ENCODE measurements around the gene ELMO1.
"Not testable (repeated sequence)": the region's sequence is repeated elsewhere in the genome, so short reads cannot be mapped to it uniquely, and the experiment has no call there.

The ELMO1 gene

GRCh38 chr7:37145682-37146081, 303.0 kb downstream of the ELMO1 start:
- Histone ChIP-seq H3K27ac (no peak overlapping the region), H3K9me3 (peaks cover 0 to 4% (median 0%) of the 10 kb centered on the region in 3 donors), H3K27me3 (no peaks in the 10 kb centered on the region), H3K4me1 (peaks cover 0 to 10% (median 0%) of the 10 kb centered on the region in 4 donors), H3K36me3 (no peaks in the 10 kb centered on the region), H3K4me3 (no peak overlapping the region)
- no peak for TF ChIP-seq CTCF (IDR thresholded peaks at IDR 0.05)
- no peak for DNase-seq
- intact Hi-C loops (cut with DNase I; ENCODE audit: low total_unique reads), result loop anchor here (5.0 kb wide), 1 partner anchor 1567 kb away; no protein-coding TSS in a partner anchor

GRCh38 chr7:37144423-37144822, 304.2 kb downstream of the ELMO1 start:
- no peak for DNase-seq
- Histone ChIP-seq H3K27me3 (no peaks in the 10 kb centered on the region), H3K27ac (no peak overlapping the region), H3K36me3 (no peaks in the 10 kb centered on the region), H3K9me3 (peaks cover 0 to 12% (median 0%) of the 10 kb centered on the region in 3 donors), H3K4me1 (peaks cover 0 to 3% (median 0%) of the 10 kb centered on the region in 4 donors), H3K4me3 (no peak overlapping the region)
- intact Hi-C loops (cut with DNase I; ENCODE audit: low total_unique reads), result no loop called here
- no peak for TF ChIP-seq CTCF (IDR thresholded peaks at IDR 0.05)

DNA sequence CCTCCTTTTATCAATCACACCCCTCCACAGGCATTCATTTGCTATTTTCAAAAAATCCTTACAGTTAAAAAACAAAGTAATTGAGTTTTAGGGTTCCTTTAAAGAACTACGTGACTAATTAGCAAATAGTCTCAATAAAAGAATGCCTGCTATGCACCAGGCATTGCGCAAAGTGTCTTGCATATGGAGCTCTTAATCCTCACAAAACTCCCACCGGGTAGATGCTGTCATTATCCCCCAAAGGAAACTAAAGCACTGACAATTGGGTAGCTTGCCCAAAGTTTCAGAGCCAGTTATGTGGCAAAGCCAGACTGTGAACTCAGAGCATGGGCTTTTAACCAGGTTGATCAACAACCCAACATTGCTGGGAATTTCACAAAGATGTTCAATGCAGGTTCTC, 305.7 kb downstream of the ELMO1 start:
- no peak for DNase-seq
- TF ChIP-seq CTCF (IDR thresholded peaks at IDR 0.05), result no peak
- Histone ChIP-seq H3K36me3 (no peaks in the 10 kb centered on the region), H3K27me3 (no peaks in the 10 kb centered on the region), H3K4me1 (no peaks in the 10 kb centered on the region), H3K27ac (no peak overlapping the region), H3K9me3 (peaks cover 0 to 12% (median 0%) of the 10 kb centered on the region in 3 donors), H3K4me3 (no peak overlapping the region)
- intact Hi-C loops (cut with DNase I; ENCODE audit: low total_unique reads), result no loop called here

GRCh38 chr7:37141742-37142141, 306.9 kb downstream of the ELMO1 start:
- H3K36me3 ChIP-seq, result no peaks in the 10 kb centered on the region
- no peaks in the 10 kb centered on the region for H3K27me3 ChIP-seq
- H3K4me1 ChIP-seq, result no peaks in the 10 kb centered on the region
- peaks cover 0 to 12% (median 0%) of the 10 kb centered on the region in 3 donors for H3K9me3 ChIP-seq
- no peak for TF ChIP-seq CTCF (IDR thresholded peaks at IDR 0.05)
- no peak overlapping the region for H3K27ac ChIP-seq
- DNase-seq, result no peak
- intact Hi-C loops (cut with DNase I; ENCODE audit: low total_unique reads), result no loop called here
- H3K4me3 ChIP-seq, result no peak overlapping the region

GRCh38 chr7:37133902-37134301, 314.8 kb downstream of the ELMO1 start:
- DNase-seq; H3K4me3 ChIP-seq; H3K27me3 ChIP-seq; H3K4me1 ChIP-seq; H3K27ac ChIP-seq; H3K9me3 ChIP-seq; H3K36me3 ChIP-seq; intact Hi-C loops (cut with DNase I; ENCODE audit: low total_unique reads): not testable (repeated sequence)

- Histone ChIP-seq H3K36me3 (no peaks in the 10 kb centered on the region), H3K27me3 (no peaks in the 10 kb centered on the region), H3K9me3 (no peaks in the 10 kb centered on the region), H3K4me1 (peaks cover 0 to 11% (median 3%) of the 10 kb centered on the region in 4 donors), H3K27ac (no peak overlapping the region), H3K4me3 (no peak overlapping the region)
- no peak for DNase-seq
- intact Hi-C loops (cut with DNase I; ENCODE audit: low total_unique reads), result no loop called here
- TF ChIP-seq CTCF (IDR thresholded peaks at IDR 0.05), result no peak
Observed at GRCh38 chr7:37131855-37132254, 316.8 kb downstream of the ELMO1 start.

Data from tibial artery (tissue), 4 donors.